ENCODE results near the gene TEX13D.

Gene TEX13D

GRCh38 chrX:124369722-124370121 is 37.3 kb downstream of the TEX13D start:
- no peaks in the 10 kb centered on the region for H3K27me3 Mint-ChIP-seq (ENCODE audit: low read depth)
- H3K27ac Mint-ChIP-seq, result peak overlapping the region; percentile 2
- H3K4me1 Mint-ChIP-seq (ENCODE audit: low read depth), result peaks cover 27% of the 10 kb centered on the region
- peaks cover 48% of the 10 kb centered on the region for H3K36me3 Mint-ChIP-seq (ENCODE audit: low read depth)
- H3K4me3 Mint-ChIP-seq, result no peak overlapping the region
- no peaks in the 10 kb centered on the region for H3K9me3 Mint-ChIP-seq
- no peak for DNase-seq (ENCODE audit: low spot score)

DNA sequence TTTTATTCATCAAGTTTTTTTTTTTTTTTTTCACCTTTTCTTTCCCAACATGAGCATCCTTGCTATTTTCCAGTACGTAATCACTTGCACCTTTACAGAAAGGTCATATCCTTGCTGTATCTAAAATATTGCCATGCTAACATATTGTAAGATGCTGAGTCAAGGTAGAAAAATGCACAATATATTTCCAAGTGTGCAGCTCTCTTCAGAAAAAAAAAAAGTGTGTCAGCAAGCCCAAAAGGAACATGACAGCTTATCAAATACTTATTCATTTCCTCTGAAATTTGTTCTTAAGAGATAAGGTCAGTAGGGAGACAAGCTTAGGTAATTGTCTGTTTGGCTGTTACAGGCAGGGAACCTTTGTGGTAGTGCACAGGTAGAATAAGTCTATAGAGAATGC is 40.9 kb downstream of the TEX13D start:
- no peak overlapping the region for H3K27ac Mint-ChIP-seq
- H3K36me3 Mint-ChIP-seq (ENCODE audit: low read depth), result peaks cover 44% of the 10 kb centered on the region
- DNase-seq (ENCODE audit: low spot score), result no peak

GRCh38 chrX:124378643-124379042 is 46.2 kb downstream of the TEX13D start:
- Mint-ChIP-seq H3K4me1 (ENCODE audit: low read depth) (peaks cover 32% of the 10 kb centered on the region), H3K4me3 (no peak overlapping the region), H3K27ac (no peak overlapping the region), H3K9me3 (no peaks in the 10 kb centered on the region), H3K36me3 (ENCODE audit: low read depth) (peaks cover 29% of the 10 kb centered on the region), H3K27me3 (ENCODE audit: low read depth) (no peaks in the 10 kb centered on the region)
- DNase-seq (ENCODE audit: low spot score), result no peak

More for the DNA sequence above, 40.9 kb downstream of the TEX13D start:
- H3K27me3 Mint-ChIP-seq (ENCODE audit: low read depth), result no peaks in the 10 kb centered on the region
- no peaks in the 10 kb centered on the region for H3K9me3 Mint-ChIP-seq
- H3K4me3 Mint-ChIP-seq, result no peak overlapping the region
- H3K4me1 Mint-ChIP-seq (ENCODE audit: low read depth), result peaks cover 35% of the 10 kb centered on the region

DNA sequence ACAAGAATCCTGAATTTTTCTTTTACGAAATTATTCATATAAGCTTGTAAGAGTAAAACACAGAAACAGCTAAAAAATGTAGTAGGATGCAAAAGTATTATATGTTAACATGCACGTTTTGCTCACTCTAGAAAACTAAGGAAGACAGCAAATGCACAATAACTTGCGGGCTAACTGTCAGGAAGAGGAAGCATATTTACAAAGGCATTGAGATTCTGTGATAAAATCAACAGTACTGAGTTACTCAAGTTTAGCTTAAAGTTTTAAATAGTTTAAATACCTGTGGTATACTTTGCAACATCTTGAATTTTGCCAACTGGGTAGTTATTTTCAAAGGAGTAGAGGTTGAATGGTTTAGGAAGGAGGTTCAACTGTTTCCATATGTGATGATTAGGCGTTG is 50.9 kb downstream of the TEX13D start:
- DNase-seq (ENCODE audit: low spot score), result no peak
- Mint-ChIP-seq H3K9me3 (no peaks in the 10 kb centered on the region), H3K36me3 (ENCODE audit: low read depth) (peaks cover 45% of the 10 kb centered on the region), H3K4me1 (ENCODE audit: low read depth) (peaks cover 37% of the 10 kb centered on the region), H3K4me3 (peak overlapping the region; percentile 58), H3K27ac (peak overlapping the region; percentile 63), H3K27me3 (ENCODE audit: low read depth) (no peaks in the 10 kb centered on the region)

DNA sequence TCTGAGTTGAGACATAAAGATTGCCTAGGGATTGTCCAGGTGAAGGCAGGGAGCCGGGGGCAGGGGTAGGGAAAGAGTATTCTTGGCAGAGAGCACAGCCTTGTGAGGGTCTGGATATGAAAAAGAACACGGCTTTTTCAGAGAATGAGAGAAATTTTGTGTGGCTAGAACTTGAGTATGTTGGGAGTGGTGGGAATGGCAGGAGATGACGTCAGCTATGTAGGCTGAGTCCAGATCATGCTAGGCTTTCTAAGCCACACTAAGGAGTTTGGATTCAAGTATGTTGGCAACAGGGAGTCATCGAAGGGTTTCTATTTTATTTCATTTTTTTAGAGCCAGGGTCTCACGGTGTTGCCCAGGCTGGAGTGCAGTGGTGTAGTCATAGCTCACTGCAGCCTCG is 53.9 kb downstream of the TEX13D start:
- Mint-ChIP-seq H3K27ac (no peak overlapping the region), H3K4me1 (ENCODE audit: low read depth) (peaks cover 24% of the 10 kb centered on the region), H3K4me3 (no peak overlapping the region), H3K36me3 (ENCODE audit: low read depth) (peaks cover 37% of the 10 kb centered on the region), H3K9me3 (no peaks in the 10 kb centered on the region), H3K27me3 (ENCODE audit: low read depth) (no peaks in the 10 kb centered on the region)
- DNase-seq (ENCODE audit: low spot score), result no peak
